Left kidney (tissue), 8 donors: Measurements from ENCODE around the gene PHETA2. TPM values are rescaled to one million over a fixed set of nuclear protein-coding genes. Genes with fewer than 3 reads are reported as not detected.

Source experiments
- DNase-seq: peaks from one replicate; pipeline ENCODE4 v3.0.0-alpha.2; 2013
- long read RNA-seq, 8 donors: transcript quantifications; one replicate each; lab custom pipeline, GENCODE V29; 2026
- polyA plus RNA-seq: library from polyadenylated mRNA; unstranded; fragments of 120-200 nt; gene quantifications from one replicate; pipeline ENCODE4 v1.2.1, GENCODE V29; 2013; ENCODE audit not compliant: insufficient read length

The PHETA2 gene, protein sequence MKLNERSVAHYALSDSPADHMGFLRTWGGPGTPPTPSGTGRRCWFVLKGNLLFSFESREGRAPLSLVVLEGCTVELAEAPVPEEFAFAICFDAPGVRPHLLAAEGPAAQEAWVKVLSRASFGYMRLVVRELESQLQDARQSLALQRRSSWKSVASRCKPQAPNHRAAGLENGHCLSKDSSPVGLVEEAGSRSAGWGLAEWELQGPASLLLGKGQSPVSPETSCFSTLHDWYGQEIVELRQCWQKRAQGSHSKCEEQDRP
- 10.0 TPM for polyA plus RNA-seq
- long read RNA-seq, donor 1, transcript PHETA2-201 (3 exons, 2,335 nt) = major isoform, 5 of 5 reads
- long read RNA-seq, donor 1, partial matches to known transcripts = 0 of 5 reads
- long read RNA-seq, donor 1, other reads (novel, unspliced or antisense) = 0 of 5 reads
- long read RNA-seq, donor 2, partial matches to known transcripts = 0 of 4 reads
- long read RNA-seq, donor 2, other reads (novel, unspliced or antisense) = 0 of 4 reads
- long read RNA-seq, donor 3, transcript PHETA2-201 (3 exons, 2,335 nt) = major isoform, 7 of 7 reads
- long read RNA-seq, donor 3, partial matches to known transcripts = 0 of 7 reads
- long read RNA-seq, donor 3, other reads (novel, unspliced or antisense) = 0 of 7 reads
- long read RNA-seq, donor 4 = 0 reads
- long read RNA-seq, donor 5, transcript PHETA2-201 (3 exons, 2,335 nt) = major isoform, 5 of 5 reads
- long read RNA-seq, donor 5, partial matches to known transcripts = 0 of 5 reads
- long read RNA-seq, donor 5, other reads (novel, unspliced or antisense) = 0 of 5 reads
- long read RNA-seq, donor 6, transcript PHETA2-201 (3 exons, 2,335 nt) = major isoform, 6 of 6 reads
- long read RNA-seq, donor 6, partial matches to known transcripts = 0 of 6 reads
- long read RNA-seq, donor 6, other reads (novel, unspliced or antisense) = 0 of 6 reads
- long read RNA-seq, donor 7, transcript PHETA2-201 (3 exons, 2,335 nt) = major isoform, 9 of 10 reads
- long read RNA-seq, donor 7, partial matches to known transcripts = 0 of 10 reads
- long read RNA-seq, donor 7, other reads (novel, unspliced or antisense) = 0 of 10 reads
- long read RNA-seq, donor 8, partial matches to known transcripts = 0 of 4 reads
- long read RNA-seq, donor 8, other reads (novel, unspliced or antisense) = 0 of 4 reads

DNA sequence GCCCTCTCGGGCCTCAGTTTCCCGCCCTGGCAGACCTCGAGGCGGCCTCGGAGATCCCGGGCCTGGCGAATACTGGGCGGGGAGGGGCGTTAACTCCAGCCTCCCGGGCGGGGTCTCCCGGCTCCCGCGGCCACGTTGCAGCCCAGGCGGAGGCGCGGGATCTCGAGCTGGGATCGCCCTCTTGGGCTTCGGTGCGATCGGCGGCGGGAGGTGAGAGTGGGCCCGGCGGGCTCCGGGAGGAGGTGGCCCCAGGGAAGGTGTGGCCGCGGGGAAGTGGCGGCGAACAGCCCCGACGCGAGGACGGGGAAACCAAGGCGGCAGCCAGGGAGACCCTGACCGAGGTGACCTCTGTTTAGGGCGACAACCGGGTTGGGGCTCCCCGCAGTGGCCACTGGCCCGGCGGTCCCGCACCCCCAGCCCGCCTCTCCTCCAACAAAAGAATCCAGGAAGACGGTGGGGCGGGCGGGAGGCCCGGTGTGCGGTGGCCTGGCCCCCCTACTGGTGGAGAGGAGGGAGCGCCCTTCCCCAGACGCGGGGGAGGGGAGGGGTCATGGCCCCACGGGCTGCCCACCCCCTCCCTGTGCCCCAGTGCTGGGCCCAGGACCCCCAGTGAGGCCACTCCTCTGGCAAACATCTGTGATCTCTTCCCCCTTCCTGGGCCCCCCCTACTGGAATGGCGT lies at the start of gene PHETA2:
Gene PHETA2, plus strand, starts transcription at position 117 of the 680 bp plus-strand sequence. CDS start 3,046 bp downstream, outside the sequence.
- DNase-seq = peak; percentile 36

DNA sequence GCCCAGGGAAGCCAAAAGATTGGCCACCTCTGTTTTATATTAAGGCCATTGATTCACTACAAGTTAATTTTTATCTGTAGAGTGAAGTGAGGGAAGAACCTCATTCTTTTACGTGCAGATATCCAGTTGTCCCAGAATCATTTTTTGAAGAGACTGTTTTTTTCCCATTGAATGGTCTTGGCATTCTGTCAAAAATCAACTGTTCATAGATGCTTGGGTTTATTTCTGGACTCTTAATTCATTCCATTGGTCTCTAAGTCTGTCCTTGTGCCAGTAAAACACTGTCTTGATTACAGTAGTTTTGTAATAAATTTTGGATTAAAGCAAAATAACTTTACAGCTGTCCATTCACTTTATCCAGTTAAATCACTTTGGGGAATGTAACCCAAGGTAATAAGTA lies 48.6 kb upstream of the PHETA2 start:
- DNase-seq = no peak

DNA sequence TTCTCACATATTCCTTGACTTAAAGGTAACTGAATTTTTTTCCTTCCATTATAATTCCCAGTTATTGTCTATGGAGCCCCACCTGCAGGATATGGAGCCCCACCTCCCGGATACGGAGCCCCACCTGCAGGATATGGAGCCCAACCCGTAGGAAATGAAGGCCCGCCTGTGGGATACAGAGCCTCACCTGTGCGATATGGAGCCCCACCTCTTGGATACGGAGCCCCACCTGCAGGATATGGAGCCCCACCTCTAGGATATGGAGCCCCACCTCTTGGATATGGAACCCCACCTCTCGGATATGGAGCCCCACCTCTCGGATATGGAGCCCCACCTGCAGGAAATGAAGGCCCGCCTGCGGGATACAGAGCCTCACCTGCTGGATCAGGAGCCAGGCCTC lies 47.3 kb upstream of the PHETA2 start:
- no peak for DNase-seq

DNA sequence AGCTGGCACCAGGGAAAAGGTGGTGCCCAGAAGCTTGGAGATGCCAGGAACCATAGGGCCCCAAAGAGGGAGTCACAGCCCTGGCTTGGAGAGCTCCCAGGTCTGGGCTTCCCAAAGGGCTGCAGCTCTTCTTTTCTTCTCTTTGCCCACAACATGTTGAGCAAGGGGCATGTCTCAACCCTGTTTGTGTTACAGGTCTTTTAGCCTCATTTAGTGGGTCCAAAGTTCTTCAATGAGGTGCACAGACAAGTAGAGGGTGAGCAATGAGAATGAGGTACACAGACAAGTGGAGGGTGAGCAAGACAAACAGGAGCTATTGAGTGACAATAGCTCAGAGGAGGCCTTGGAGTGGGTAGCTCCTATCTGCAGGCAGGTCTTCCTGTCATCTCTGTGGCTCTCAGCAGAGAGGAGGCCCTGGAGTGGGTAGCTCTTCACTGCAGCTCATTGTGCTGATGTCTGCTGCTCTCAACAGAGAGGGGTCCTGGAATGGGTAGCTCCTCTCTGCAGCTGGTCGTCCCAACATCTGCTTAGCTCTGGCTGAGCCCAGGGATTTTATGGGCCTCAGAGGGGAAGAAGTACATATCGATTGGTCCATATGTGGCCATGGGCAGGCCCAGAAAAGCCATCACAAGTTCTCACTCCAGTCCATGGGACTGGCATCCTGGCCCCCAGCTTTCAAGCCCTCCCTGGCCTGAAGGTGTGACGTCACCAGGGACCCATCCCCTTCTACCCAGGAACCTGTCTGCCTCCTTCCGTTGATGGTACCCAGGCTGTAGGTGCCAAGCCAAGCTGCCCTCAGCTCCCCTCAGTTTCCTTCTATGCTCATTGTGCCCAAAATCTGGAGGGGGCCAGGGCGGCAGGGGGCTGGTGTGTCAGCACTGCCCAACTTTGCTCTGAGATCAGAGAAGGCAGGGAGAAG lies 40.5 kb upstream of the PHETA2 start:
- no peak for DNase-seq

DNA sequence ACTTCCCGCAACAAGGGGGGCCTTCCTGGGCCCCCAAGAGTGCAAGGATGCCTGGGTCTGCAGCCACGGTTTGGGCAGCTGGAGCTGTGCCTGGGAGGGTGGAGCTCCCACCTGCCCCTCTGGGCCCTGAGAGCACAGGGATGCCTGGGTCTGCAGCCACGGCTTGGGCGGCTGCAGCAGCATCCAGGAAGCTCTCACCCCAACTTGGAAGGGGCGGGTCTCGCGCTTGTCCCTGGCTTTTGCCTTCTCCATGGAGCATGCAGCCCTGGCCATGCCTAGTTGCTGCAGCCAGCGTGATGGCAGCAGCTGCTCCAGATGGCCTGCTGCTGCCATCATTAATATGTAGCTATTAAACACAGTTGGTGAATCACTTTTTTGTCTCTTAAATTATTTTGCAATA lies 38.8 kb upstream of the PHETA2 start:
- DNase-seq = no peak

DNA sequence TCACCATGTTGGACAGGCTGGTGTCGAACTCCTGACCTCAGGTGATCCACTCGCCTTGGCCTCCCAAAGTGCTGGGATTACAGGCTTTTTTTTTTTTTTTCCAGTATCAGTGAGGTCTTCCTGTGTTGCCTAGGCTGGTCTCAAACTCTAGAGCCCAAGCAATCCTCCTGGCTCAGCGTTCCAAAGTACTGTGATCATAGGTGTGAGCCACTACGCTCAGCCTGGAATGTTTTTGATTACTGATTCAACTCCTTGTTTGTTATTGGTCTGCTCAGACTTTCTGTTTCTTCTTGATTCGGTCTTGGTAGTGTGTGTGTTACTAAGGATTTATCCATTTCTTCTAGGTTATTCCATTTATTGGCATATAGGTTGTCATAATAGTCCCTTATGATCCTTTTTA lies 34.8 kb upstream of the PHETA2 start:
- no peak for DNase-seq

DNA sequence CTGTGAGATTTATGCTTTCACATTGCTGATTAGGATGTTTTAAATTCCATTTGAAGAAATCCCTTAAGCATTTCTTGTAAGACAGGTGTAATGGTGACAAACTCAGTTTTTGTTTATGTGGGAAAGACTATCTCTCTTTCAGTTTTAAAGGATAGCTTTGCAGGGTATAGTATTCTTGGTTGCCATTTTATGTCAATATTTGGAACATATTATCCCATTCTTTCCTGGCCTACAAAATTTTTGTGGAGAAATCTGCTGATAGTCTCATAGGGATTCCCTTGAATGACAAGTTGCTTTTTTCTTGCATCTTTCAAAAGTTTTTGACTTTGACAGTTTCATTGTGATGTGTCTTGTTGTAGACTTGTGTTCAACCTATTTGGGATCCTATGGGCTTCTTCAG lies 32.3 kb upstream of the PHETA2 start:
- no peak for DNase-seq

DNA sequence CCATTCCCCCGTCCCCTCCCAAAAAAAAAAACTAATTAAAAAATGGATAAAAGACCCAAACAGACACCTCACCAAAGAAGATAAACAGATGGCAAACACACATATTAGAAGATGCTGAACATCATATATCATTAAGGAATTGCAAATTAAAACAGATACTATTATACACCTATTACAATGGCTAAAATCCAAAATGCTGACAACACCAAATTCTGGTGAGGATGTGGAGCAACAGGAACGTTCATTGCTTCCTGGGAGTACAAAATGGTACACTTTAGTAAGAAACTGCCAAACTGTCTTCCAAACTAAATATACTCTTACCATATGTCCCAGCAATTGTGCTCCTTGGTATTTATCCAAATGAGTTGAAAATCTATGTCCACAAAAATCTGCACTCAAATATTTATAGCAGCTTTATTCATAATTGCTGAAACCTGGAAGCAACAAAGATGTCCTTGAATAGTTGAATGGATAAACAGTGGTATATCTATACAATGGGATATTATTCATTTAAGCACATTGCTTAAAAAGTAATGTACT lies 23.3 kb upstream of the PHETA2 start:
- no peak for DNase-seq

DNA sequence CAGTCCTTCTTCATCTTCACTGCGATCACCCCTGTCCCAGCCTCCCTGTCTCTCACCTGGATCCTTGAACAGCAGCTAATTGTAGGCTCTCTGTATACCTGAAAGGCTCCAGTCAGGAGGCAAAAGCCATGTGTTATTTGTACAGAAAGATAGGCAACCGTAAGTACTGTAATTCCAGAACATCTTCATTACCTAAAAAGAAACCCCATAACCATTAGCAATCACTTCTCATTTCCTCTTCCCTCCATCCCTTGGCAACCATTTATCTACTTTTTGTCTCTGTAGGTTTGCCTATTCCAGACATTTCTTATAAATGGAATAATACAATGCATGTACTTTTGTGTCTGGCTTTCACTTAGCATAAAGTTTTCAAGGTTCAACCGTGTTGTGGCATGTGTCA lies 21.3 kb upstream of the PHETA2 start:
- no peak for DNase-seq

DNA sequence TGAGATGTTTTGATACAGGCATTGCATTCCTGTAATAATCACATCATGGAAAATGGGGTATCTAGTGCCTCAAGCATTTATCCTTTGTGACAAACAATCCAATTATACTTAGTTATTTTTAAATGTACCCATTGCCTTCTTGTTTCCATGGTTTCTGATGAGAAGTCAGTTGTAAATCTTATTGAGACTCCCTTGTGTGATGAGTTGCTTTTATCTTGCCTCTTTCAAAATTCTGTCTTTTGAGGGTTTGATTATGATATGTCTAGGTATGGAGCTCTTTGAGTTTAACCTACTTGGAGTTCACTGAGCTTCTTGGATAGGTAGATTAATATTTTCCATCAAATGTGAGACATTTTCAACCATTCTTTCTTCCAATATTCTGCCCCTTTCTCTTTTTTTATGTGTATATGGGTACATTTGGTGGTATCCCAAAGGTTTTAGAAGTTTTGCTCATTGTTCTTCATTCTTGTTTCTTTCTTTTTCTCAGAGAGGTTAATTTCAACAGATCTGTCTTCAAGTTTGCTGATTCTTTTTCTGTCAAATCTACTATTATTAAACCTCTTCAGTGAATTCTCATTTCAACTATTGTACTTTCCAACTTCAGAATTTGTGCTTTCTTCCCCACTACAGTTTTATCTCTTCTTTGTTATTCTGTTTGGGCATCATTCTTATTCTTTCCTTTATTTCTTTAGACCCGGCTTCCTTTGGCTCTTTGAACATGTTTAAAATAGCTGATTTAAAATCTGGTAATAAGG lies 17.1 kb upstream of the PHETA2 start:
- DNase-seq = no peak

DNA sequence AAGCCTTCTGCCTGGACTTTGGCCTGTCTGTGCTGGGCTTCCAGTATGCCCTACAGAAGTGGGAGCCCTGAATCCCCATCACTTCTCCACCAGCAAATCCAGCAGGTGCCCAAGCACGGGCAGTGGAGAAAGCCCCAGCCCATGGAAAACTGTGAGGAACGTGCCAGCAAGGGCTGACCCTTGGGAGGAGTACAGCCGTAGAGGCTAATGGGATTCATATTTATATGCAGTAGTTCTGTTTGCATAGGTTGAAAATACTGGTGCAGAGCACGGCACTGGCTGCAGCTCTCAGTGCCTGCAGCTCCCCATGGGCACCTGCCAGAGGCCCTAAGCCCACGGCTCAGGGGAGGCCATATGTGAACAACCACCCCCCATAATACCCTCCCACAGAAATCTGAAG lies 13.6 kb upstream of the PHETA2 start:
- DNase-seq = no peak

DNA sequence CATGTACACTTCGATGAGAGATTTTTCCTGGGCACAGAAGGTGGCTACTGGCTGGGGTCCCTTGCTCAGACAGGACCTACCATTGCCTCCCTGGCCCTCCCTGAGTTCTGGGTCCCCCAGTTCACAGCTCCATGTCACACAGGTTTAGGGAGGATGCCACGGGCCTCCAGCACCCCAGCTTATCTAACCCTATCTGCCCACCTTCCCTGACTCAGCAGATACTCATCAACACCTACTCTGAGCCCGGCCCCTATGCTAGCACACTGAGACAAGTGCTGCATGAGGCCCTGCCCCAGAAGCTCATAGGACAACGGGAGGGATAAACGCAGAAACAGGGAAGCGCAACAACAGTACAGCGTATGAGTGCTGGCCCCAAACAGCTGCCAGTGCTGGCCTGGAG lies 13.0 kb upstream of the PHETA2 start:
- DNase-seq = no peak

DNA sequence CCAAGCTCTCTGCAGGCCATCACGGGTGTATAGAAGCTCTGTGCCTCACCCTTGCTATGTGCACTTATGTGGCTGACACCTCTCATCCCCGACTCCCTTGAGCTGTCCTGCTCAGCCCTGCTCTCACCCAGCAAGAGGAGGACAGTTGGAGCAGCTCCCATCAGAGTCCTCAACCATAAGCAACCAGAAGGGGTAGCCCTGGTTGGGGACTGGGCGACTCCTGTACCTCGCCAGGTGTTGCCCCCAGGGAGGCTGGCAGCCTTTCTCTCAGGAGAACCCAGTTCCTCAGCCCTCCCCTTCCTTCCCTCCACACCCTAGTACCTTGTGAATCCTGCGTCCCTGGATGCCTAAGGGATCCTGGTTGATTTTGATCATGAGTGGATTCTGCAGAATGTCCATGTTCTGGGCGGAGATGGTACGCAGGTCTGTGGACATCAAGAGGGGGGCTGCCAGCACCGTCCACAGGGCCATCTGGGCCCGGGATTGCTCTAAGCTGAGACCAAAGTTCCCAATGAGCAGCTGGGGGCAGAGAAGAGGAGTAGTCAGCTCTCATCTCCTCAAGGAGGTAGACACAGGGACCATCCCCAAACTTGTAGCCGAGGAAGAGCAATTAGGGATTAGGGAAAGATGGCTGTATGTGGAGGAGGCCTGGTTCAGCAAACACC lies 11.4 kb upstream of the PHETA2 start:
- no peak for DNase-seq

DNA sequence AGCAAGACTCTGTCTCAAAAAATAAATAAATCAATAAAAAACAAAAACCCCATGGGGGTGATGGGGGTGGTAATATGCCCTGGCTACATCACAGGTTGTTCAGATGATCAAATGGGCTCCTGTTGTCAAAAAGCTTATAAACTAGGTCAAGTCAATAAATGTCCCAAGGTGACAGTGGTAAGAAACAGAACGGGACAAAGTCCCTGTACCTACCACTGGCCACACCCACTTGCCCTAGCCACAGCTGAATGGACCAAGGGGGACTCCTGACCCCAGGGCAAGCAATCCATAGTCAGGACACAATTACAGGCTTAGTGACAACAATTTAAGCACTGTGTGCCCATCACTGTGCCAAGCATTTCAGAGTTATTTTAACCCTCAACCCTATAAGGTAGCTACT lies 9.4 kb upstream of the PHETA2 start:
- no peak for DNase-seq

DNA sequence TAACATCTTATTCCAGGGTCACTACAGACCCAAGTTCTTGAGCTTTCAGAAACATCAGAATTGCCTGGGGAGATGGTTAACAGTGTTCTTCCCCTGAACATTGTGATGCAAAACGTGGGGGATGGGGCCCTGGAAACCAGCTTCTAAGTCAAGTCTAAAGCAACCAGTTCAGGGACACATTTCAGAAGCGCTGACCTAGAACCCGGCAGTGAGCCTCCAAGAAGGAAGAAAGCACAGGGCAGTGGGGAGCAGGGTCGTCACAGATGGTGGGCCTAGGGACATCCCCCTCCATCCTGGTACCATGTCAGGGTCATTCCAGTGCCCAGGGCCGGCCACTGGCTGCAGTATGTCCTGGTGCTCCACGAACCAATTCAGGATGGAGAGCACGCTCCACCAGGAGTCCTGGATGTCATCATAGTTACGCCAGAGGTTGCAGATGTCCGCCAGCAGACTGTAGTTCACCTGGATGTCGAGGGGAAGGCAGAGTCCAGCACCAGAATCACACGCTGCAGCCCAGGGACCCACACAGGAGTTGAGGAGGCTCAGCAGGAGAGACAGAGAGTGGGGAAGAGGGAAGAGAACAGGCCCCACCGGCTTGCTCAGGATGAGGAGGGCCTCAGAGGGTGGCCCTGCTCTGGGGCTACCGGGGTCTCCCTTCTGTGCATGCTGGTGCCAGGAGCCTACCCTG lies 8.5 kb upstream of the PHETA2 start:
- DNase-seq = no peak

DNA sequence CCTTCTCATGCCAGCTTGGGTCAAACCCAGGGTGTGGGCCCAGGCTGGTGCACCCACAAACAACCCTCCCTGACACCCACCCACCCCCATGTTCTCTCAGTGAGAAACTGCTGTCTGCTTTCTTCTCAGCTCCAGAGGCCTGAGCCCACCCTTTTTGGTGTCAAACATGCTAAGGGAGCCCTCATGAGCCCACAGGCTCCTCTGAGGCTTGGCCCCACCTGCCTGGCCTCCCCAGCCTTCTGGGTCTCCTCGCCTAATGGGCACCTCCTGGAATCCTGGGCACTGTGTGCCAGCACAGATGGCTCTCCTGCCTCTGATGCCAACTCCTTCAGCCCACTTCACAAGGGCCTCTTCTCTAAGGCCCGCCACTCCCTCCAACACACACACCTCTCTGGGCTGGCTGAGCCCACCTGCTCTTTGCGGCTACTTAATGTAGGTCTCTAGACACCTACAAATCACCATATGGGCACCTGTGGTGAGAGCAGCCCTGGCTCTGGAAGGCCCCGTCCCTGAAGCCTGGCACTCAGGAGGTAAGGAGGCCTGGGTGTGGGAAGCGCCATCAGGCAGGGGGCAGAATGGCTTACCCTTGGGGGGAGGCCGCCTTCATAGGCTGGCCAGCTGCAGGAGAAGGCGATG lies 7.8 kb upstream of the PHETA2 start:
- DNase-seq = no peak

DNA sequence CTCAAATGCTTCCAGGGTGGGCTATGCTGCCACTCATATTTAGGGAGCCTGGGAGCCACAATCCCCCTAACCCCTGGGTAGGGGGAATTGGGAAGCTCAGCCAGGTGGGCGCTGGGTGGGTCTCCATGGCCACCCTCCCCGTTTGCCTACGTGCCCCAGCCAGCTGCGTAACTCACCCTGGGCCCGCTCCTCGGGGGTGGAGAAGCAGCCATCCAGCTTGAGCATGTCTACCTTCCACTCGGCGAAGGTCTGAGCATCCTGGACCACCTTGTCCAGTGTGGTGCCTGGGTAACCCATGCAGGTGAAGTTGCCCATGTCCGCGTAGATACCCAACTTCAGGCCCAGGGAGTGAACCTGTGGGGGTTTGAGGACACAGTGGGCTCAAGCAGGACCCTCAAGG lies 7.1 kb upstream of the PHETA2 start:
- no peak for DNase-seq

DNA sequence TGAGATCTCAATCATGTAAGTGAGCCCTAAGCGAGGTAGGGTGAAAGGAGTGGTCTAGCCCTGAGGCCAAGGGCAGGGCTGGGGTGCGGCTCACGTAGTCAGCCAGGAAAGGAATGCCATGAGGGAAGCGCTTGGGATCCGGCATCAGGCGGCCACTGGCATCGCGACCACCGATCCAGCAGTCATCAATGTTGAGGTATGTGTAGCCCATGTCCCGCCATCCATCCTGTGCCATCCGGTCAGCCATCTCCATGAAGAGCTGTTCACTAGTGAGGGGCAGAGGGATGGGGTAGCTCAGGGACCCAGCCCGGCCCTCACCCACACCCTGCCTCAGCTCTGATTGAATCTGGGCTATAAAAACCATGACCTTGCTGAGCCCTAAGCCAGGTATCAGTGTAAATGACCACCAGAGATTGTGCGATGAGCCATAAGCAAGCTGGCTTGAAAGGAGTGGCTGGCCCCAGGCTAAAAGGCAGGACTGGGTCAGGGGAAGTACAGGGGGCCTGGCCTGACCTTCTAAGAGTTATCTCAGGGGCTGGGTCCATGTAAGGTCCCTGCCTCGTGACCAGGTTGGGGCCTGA lies 6.3 kb upstream of the PHETA2 start:
- no peak for DNase-seq
